Stomach (tissue), 9 donors: Measurements from ENCODE around the gene FOXRED1. TPM values are rescaled to one million over a fixed set of nuclear protein-coding genes. Genes with fewer than 3 reads are reported as not detected.

Source experiments
- DNase-seq, 2 donors: peaks; one replicate each; pipeline versions ENCODE4 v3.0.0 to v3.0.0-alpha.2; 2013 to 2019
- H3K27ac ChIP-seq, 5 donors: fragments of 200-600 bp in 4 of 5; sonication (generic) in 4 of 5; one replicate each; pipeline ENCODE4 v1.5.1; 2013 to 2019; ENCODE audit warnings: mild to moderate bottlenecking in 1 of 5, moderate library complexity in 1 of 5
- H3K27me3 ChIP-seq, 3 donors: fragments of 200-600 bp; sonication (generic); one replicate each; pipeline ENCODE4 v1.5.1; 2017 to 2019; ENCODE audit warnings: mixed run types in 1 of 3
- H3K36me3 ChIP-seq, 4 donors: fragments of 200-600 bp; sonication (generic); 1 replicate in 3 of 4; 2 replicates in 1 of 4; pipeline ENCODE4 v1.5.1; 2016 to 2019
- H3K4me1 ChIP-seq, 4 donors: fragments of 200-600 bp; sonication (generic); one replicate each; pipeline ENCODE4 v1.5.1; 2016 to 2019
- H3K4me3 ChIP-seq, 4 donors: fragments of 200-600 bp; sonication (generic) in 3 of 4; one replicate each; pipeline ENCODE4 v1.5.1; 2016 to 2019; ENCODE audit warnings: mild to moderate bottlenecking in 1 of 4
- H3K9me3 ChIP-seq, 4 donors: fragments of 200-600 bp; sonication (generic); one replicate each; pipeline ENCODE4 v1.5.1; 2016 to 2019
- CTCF ChIP-seq, 7 experiments: fragments of 450-650 bp in 4 of 7; fragments of 200-600 bp in 3 of 7; sonication (generic) in 3 of 7; IDR thresholded peaks; one replicate each; pipeline ENCODE4 v1.5.1; 2016 to 2019; ENCODE audit warnings: antibody characterized with exemption in 7 of 7, control low read depth in 2 of 7, mild to moderate bottlenecking in 1 of 7
- EP300 ChIP-seq: sonication (generic); formaldehyde crosslinking; IDR thresholded peaks from one replicate; pipeline ENCODE4 v1.6.1; 2017; ENCODE audit warnings: antibody characterized with exemption
- POLR2A ChIP-seq, 4 donors: fragments of 450-650 bp; IDR thresholded peaks; one replicate each; pipeline ENCODE4 v1.6.1; 2016; ENCODE audit warnings: antibody characterized with exemption in 4 of 4, control low read depth in 2 of 4, mild to moderate bottlenecking in 1 of 4, moderate library complexity in 1 of 4
- POLR2AphosphoS5 ChIP-seq, 3 donors: sonication (generic); formaldehyde crosslinking; IDR thresholded peaks; one replicate each; pipeline ENCODE4 v1.6.1; 2016; ENCODE audit warnings: antibody characterized with exemption in 3 of 3
- WGBS, 5 donors: extraction: QIAGEN DNeasy Blood & Tissue Kit in 3 of 5; methylation state at CpG; one replicate each; pipeline versions ENCODE4 v1.1.5 to v1.1.7; 2013 to 2018; 5-methylcytosine and 5-hydroxymethylcytosine counted together
- intact Hi-C: fragments of 100-400 bp; cut with DNase I; formaldehyde crosslinking; loops from one replicate; pipeline ENCODE4 v1.15.1; 2023; ENCODE audit warnings: low total_unique reads
- polyA plus RNA-seq, 3 donors: library from polyadenylated mRNA; stranded (reverse); fragments of 200-250 nt; gene quantifications; one replicate each; pipeline ENCODE4 v1.2.3, GENCODE V29; 2013
- total RNA-seq, 5 donors: library from RNA; depleted of rRNA; stranded (reverse); fragments of >200 nt; gene quantifications; one replicate each; pipeline versions ENCODE4 v1.1.0 to v1.2.3, GENCODE V29; 2014 to 2016
- donor health status: healthy with polysubstance abuse.
- donor health status: Bipolar disorder and iron deficiency.
- donor health status: healthy.

FOXRED1 gene
- total and polyA plus RNA-seq, 8 donors = 5.4 to 26.3 (median 17.4) TPM

- peak in 1 of 2 donors; percentile 85 for DNase-seq
- peaks cover 0 to 12% (median 9%) of the 10 kb centered on the region in 4 donors for H3K36me3 ChIP-seq
- H3K27me3 ChIP-seq = no peaks in the 10 kb centered on the region
- intact Hi-C loops = loop anchor here (10.0 kb wide), 1 partner anchor 97 kb away; no protein-coding TSS in a partner anchor
- H3K4me1 ChIP-seq = peaks cover 5 to 33% (median 24%) of the 10 kb centered on the region in 4 donors
- peak overlapping the region; percentile 7 to 81 (median 77) for H3K27ac ChIP-seq
- no peaks in the 10 kb centered on the region for H3K9me3 ChIP-seq
- TF ChIP-seq POLR2A (IDR thresholded peaks at IDR 0.05) (no peak), POLR2AphosphoS5 (IDR thresholded peaks at IDR 0.05) (no peak), CTCF (IDR thresholded peaks at IDR 0.05) (no peak), EP300 (no peak)
- WGBS, 5 donors = 40 to 58% (median 49%) methylated on average over 12 to 14 of the region's 14 CpGs
- peak overlapping the region in 3 of 4 donors; percentile 11 to 16 (median 15) for H3K4me3 ChIP-seq
Observed at GRCh38 chr11:126317756-126318573, 49.0 kb downstream of the FOXRED1 start.

GRCh38 chr11:126318574-126319373 is 49.8 kb downstream of the FOXRED1 start:
- peak in 1 of 2 donors; percentile 89 for DNase-seq
- peaks cover 0 to 14% (median 9%) of the 10 kb centered on the region in 4 donors for H3K36me3 ChIP-seq
- peak overlapping the region in 3 of 4 donors; percentile 11 to 16 (median 15) for H3K4me3 ChIP-seq
- H3K27ac ChIP-seq = peak overlapping the region; percentile 7 to 81 (median 77)
- TF ChIP-seq POLR2AphosphoS5 (IDR thresholded peaks at IDR 0.05) (peak in 1 of 3 donors; percentile 37), POLR2A (IDR thresholded peaks at IDR 0.05) (no peak)
- no peaks in the 10 kb centered on the region for H3K27me3 ChIP-seq
- WGBS, 5 donors = 43 to 67% (median 63%) methylated on average over 7 to 9 of the region's 9 CpGs
- peaks cover 5 to 27% (median 24%) of the 10 kb centered on the region in 4 donors for H3K4me1 ChIP-seq
- no peaks in the 10 kb centered on the region for H3K9me3 ChIP-seq
- intact Hi-C loops = loop anchor here (10.0 kb wide), 1 partner anchor 96 kb away; no protein-coding TSS in a partner anchor

GRCh38 chr11:126319374-126319740 is 50.4 kb downstream of the FOXRED1 start:
- Histone ChIP-seq H3K27ac (peak overlapping the region in 4 of 5 donors; percentile 76 to 81 (median 77)), H3K36me3 (peaks cover 0 to 13% (median 4%) of the 10 kb centered on the region in 4 donors), H3K27me3 (no peaks in the 10 kb centered on the region), H3K9me3 (no peaks in the 10 kb centered on the region), H3K4me1 (peaks cover 5 to 27% (median 24%) of the 10 kb centered on the region in 4 donors), H3K4me3 (no peak overlapping the region)
- WGBS, 5 donors = 66 to 84% (median 83%) methylated on average over 5 of the region's 5 CpGs
- intact Hi-C loops = loop anchor here (10.0 kb wide), 1 partner anchor 95 kb away; no protein-coding TSS in a partner anchor
- no peak for DNase-seq
- TF ChIP-seq POLR2AphosphoS5 (IDR thresholded peaks at IDR 0.05) (no peak), CTCF (IDR thresholded peaks at IDR 0.05) (no peak), EP300 (no peak), POLR2A (IDR thresholded peaks at IDR 0.05) (no peak)

- 94 to 99% (median 96%) methylated on average over 3 of the region's 3 CpGs for WGBS, 5 donors
- peaks cover 5 to 17% (median 14%) of the 10 kb centered on the region in 4 donors for H3K4me1 ChIP-seq
- peaks cover 0 to 16% (median 3%) of the 10 kb centered on the region in 4 donors for H3K36me3 ChIP-seq
- H3K27me3 ChIP-seq = no peaks in the 10 kb centered on the region
- no peak overlapping the region for H3K27ac ChIP-seq
- intact Hi-C loops = no loop called here
- H3K9me3 ChIP-seq = no peaks in the 10 kb centered on the region
- DNase-seq = no peak
- no peak overlapping the region for H3K4me3 ChIP-seq
- TF ChIP-seq POLR2A (IDR thresholded peaks at IDR 0.05) (no peak), EP300 (no peak), POLR2AphosphoS5 (IDR thresholded peaks at IDR 0.05) (no peak), CTCF (IDR thresholded peaks at IDR 0.05) (no peak)
Observed at GRCh38 chr11:126322996-126323395, 54.0 kb downstream of the FOXRED1 start.
